ENCODE data around the gene ZNF502.

DNA sequence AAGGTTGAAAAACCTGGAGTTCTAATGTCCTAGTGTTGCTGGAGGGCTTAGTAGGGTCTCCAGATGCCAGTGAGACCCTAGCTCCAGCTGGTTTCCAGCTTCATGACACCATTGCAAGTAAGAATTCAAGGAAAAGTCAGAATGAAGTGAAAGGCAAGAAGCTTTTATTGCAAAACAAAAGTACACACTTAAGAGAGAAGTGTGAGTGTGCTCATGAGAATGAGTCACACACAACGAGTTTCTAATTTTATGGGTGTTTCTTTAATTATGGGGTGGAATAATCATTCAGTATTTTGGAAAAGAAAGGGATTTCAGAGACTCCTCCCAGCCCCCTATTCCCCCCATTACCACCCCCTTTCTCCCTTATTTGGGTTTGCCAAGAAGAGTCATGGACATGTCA, 24.6 kb upstream of the ZNF502 start:
- TF ChIP-seq, protein P1, sequence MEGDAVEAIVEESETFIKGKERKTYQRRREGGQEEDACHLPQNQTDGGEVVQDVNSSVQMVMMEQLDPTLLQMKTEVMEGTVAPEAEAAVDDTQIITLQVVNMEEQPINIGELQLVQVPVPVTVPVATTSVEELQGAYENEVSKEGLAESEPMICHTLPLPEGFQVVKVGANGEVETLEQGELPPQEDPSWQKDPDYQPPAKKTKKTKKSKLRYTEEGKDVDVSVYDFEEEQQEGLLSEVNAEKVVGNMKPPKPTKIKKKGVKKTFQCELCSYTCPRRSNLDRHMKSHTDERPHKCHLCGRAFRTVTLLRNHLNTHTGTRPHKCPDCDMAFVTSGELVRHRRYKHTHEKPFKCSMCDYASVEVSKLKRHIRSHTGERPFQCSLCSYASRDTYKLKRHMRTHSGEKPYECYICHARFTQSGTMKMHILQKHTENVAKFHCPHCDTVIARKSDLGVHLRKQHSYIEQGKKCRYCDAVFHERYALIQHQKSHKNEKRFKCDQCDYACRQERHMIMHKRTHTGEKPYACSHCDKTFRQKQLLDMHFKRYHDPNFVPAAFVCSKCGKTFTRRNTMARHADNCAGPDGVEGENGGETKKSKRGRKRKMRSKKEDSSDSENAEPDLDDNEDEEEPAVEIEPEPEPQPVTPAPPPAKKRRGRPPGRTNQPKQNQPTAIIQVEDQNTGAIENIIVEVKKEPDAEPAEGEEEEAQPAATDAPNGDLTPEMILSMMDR (IDR thresholded peaks at IDR 0.05) = no peak
- TF ChIP-seq POLR2AphosphoS5 (IDR thresholded peaks at IDR 0.05) = no peak
- TF ChIP-seq EP300 (IDR thresholded peaks at IDR 0.05) = no peak
- no peak for TF ChIP-seq POLR2A (IDR thresholded peaks at IDR 0.05)

All from stomach (tissue), 4 donors.